ENCODE data around the gene ZBTB40.

GRCh38 chr1:22566161-22566560 is 114.5 kb downstream of the ZBTB40 start:
- TF ChIP-seq CTCF (conservative IDR thresholded peaks at IDR 0.05) (no peak), EZH2 (IDR thresholded peaks at IDR 0.05; ENCODE audit: low read depth) (no peak)
